ENCODE measurements around the gene HPS5.

HPS5 gene

GRCh38 chr11:18235394-18236334 is 86.3 kb downstream of the HPS5 start:
- DNase-seq: no peak

- DNase-seq: no peak
Measured at GRCh38 chr11:18233912-18234311, 88.0 kb downstream of the HPS5 start.

- no peak for DNase-seq
Measured at GRCh38 chr11:18230859-18231258, 91.1 kb downstream of the HPS5 start.

GRCh38 chr11:18229501-18229900 is 92.4 kb downstream of the HPS5 start:
- DNase-seq: no peak
